ENCODE measurements around the gene TMEM145. TPM values are rescaled to one million over a fixed set of nuclear protein-coding genes. Genes with fewer than 3 reads are reported as not detected.

The TMEM145 gene
- total and polyA plus RNA-seq, 9 of the 15 experiments (the other 6 are each of a cell fraction or from before 2014, with no cell fraction given), result 0.80 to 5.5 (median 1.9) TPM; not detected in 3

DNA sequence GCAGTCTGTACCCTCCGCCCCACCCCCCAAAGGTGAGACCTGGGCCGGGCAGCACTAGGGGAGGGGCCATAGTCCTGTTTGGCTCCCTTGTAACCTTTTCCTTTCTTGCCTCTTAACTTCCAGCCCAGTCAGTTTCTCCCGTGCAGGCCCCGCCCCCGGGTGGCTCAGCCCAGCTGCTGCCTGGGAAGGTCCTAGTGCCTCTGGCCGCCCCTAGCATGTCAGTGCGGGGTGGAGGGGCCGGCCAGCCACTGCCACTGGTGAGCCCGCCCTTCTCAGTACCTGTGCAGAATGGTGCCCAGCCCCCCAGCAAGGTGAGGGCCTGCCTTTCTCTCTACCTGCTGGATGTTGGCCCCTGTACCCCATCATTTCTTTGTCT lies 21.7 kb upstream of the TMEM145 start (continued):
- TF ChIP-seq EP300 (IDR thresholded peaks at IDR 0.05; ENCODE audit: low read length), result no peak

DNA sequence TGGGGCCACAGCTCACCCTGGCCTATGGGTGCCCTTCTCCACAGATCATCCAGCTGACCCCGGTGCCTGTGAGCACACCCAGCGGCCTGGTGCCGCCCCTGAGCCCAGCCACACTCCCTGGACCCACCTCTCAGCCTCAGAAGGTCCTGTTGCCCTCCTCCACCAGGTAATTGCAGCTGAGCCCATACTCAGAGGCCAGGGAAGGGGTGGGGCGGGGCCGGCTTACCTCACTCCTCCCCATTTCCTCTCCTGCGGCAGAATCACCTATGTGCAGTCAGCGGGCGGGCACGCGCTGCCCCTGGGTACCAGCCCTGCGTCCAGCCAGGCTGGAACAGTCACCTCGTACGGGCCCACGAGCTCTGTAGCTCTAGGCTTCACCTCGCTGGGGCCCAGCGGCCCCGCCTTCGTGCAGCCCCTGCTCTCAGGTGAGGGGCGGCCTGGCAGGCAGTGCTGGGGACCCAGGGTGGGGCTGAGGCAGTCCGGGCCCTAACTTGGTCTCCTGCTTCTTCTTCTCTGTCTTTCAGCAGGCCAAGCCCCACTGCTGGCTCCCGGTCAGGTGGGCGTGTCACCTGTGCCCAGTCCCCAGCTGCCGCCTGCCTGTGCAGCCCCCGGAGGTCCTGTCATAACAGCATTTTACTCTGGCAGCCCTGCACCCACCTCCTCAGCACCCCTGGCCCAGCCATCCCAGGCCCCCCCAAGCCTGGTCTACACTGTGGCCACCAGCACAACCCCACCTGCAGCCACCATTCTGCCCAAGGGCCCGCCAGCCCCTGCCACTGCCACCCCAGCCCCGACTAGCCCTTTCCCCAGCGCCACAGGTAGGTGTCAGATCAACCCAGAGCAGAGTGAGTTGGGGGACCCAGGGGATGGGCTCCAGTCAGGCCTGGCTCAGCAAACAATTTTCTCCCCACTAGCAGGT lies 20.8 kb upstream of the TMEM145 start:
- no peak overlapping the region for H3K27ac ChIP-seq (ENCODE audit: extremely low read depth, low read depth, low read length)

More for the DNA sequence above, 20.8 kb upstream of the TMEM145 start:
- Histone ChIP-seq H3K27me3 (ENCODE audit: control insufficient read depth in 2 of 2, insufficient read depth in 2 of 2, low read length in 2 of 2) (no peaks in the 10 kb centered on the region), H2AFZ (ENCODE audit: low read depth, low read length) (no peak overlapping the region), H3K9me1 (ENCODE audit: control insufficient read depth, insufficient read depth, low read length) (no peaks in the 10 kb centered on the region), H3K4me2 (ENCODE audit: insufficient read depth, low read length) (no peak overlapping the region), H3K9ac (ENCODE audit: insufficient read depth in 1 of 2, low read depth in 2 of 2, low read length in 2 of 2) (peak overlapping the region in 1 of 2 experiments; percentile 36; a peak in 2 of 4 replicates), H3K79me2 (ENCODE audit: control insufficient read depth, insufficient read depth, low read length) (no peaks in the 10 kb centered on the region), H4K20me1 (replicated peaks; ENCODE audit: control insufficient read depth, insufficient read depth, low read length) (peaks cover 7% of the 10 kb centered on the region; the same call in 1 of the 2 replicates), H3K4me3 (no peak overlapping the region), H3K4me1 (replicated peaks in 1 of 2; ENCODE audit: control insufficient read depth in 2 of 2, insufficient read depth in 2 of 2, low read length in 2 of 2) (peaks cover 0 to 78% of the 10 kb centered on the region in 2 experiments; a peak in 3 of 5 replicates), H3K9me3 (replicated peaks; ENCODE audit: control insufficient read depth, insufficient read depth, low read depth, low read length) (no peaks in the 10 kb centered on the region), H3K36me3 (ENCODE audit: control insufficient read depth, insufficient read depth, low read length) (peaks cover 96% of the 10 kb centered on the region; the same call in 2 of the 3 replicates)
- ChIA-PET POLR2A (interaction anchor here (1.2 kb wide), 1 partner anchor 10 kb away, joined by 5 read pairs; the partner anchor contains the start of genes PAFAH1B3 and PRR19), CTCF (ENCODE audit: low intra/inter-chr PET ratio) (interaction anchor here (1.0 kb wide), 1 partner anchor 160 kb away, joined by 3 read pairs; the partner anchor contains the start of gene POU2F2)
- no TSS peak for BruUV-seq (replicated peaks)
- FAIRE-seq, result no peak
- no peak for DNase-seq (ENCODE audit: extremely low read depth in 1 of 4, low spot score in 3 of 4)
- TF ChIP-seq POLR2G (IDR thresholded peaks at IDR 0.05; ENCODE audit: low read depth, low read length) (peak; percentile 39), ARID1B (IDR thresholded peaks at IDR 0.05) (no peak)
- ATAC-seq, result no peak
- intact Hi-C loops (cut with micrococcal nuclease) (no loop called here), in situ Hi-C loops (cut with MboI) (no loop called here)
- WGBS (ENCODE audit: insufficient coverage, low coverage, missing lambda C conversion rate), result 94% methylated on average over 14 of the region's 27 CpGs

Data from K562 (cell line).